Astrocyte (in vitro differentiated cells and primary cell): ENCODE data around the gene STX11.

Source experiments
- CTCF ChIP-seq: IDR thresholded peaks from 2 replicates; pipeline ENCODE4 v1.5.1; 2011; ENCODE audit warnings: low read depth, mild to moderate bottlenecking, inconsistent platforms, low read length, moderate library complexity; ENCODE audit not compliant: insufficient read depth
- EZH2 ChIP-seq: IDR thresholded peaks from 2 replicates; pipeline ENCODE4 v1.6.1; 2012; ENCODE audit warnings: mild to moderate bottlenecking, low read length, inconsistent platforms; ENCODE audit not compliant: insufficient read depth

- TF ChIP-seq CTCF (no peak), EZH2 (no peak)
These were observed 5.3 kb upstream of the STX11 start for GRCh38 chr6:144144996-144145395.
